Common myeloid progenitor, CD34-positive (primary cell): Measurements from ENCODE around the gene TNFRSF8.

Source experiments
- CTCF ChIA-PET: fragments of 350-600 bp; sonication (Branson Sonifier 250); formaldehyde crosslinking; loops from one replicate; lab custom pipeline; 2021; ENCODE audit warnings: antibody characterized with exemption; lab: Charles Lee
- POLR2A ChIA-PET: fragments of 350-600 bp; sonication (Branson Sonifier 250); formaldehyde crosslinking; loops from one replicate; lab custom pipeline; 2021; ENCODE audit warnings: antibody characterized with exemption; lab: Charles Lee
- DNase-seq, 3 donors: peaks; one replicate each; pipeline versions ENCODE4 v3.0.0 to v3.0.0-alpha.2; 2013
- H3K27ac ChIP-seq, 2 experiments: 1 replicate in 1 of 2; 2 replicates in 1 of 2; pipeline ENCODE4 v1.7.0; 2013; ENCODE audit warnings: inconsistent platforms in 2 of 2, low read length in 2 of 2, mild to moderate bottlenecking in 2 of 2, low read depth in 1 of 2, moderate library complexity in 1 of 2; ENCODE audit not compliant: severe bottlenecking in 2 of 2, insufficient read depth in 1 of 2, poor library complexity in 1 of 2
- H3K27me3 ChIP-seq, 5 experiments: replicated peaks in 2 of 5; 1 replicate in 3 of 5; 2 replicates in 2 of 5; pipeline versions ENCODE4 v1.6.1 to v1.7.0; 2013; ENCODE audit warnings: low read length in 4 of 5, mild to moderate bottlenecking in 2 of 5, moderate library complexity in 2 of 5, inconsistent platforms in 1 of 5; ENCODE audit not compliant: insufficient read depth in 5 of 5, control insufficient read depth in 4 of 5
- H3K36me3 ChIP-seq, 4 experiments: 1 replicate in 2 of 4; 2 replicates in 2 of 4; pipeline versions ENCODE4 v1.6.1 to v1.7.0; 2013; ENCODE audit warnings: low read length in 3 of 4, control low read depth in 1 of 4, mild to moderate bottlenecking in 1 of 4; ENCODE audit not compliant: control insufficient read depth in 4 of 4, insufficient read depth in 4 of 4
- H3K4me1 ChIP-seq, 4 experiments: 1 replicate in 3 of 4; 2 replicates in 1 of 4; pipeline versions ENCODE4 v1.6.1 to v1.7.1; 2013; ENCODE audit warnings: low read length in 3 of 4, mild to moderate bottlenecking in 3 of 4, control low read depth in 1 of 4, inconsistent platforms in 1 of 4, moderate library complexity in 1 of 4; ENCODE audit not compliant: control insufficient read depth in 4 of 4, insufficient read depth in 4 of 4; ENCODE audit errors: control extremely low read depth in 1 of 4
- H3K4me3 ChIP-seq, 7 experiments: 1 replicate in 4 of 7; 2 replicates in 3 of 7; pipeline versions ENCODE4 v1.5.1 to v1.7.0; 2013; ENCODE audit warnings: mild to moderate bottlenecking in 7 of 7, low read length in 6 of 7, moderate library complexity in 6 of 7, inconsistent platforms in 2 of 7, low read depth in 2 of 7, control low read depth in 1 of 7; ENCODE audit not compliant: insufficient read depth in 4 of 7, control insufficient read depth in 1 of 7; ENCODE audit errors: extremely low read depth in 1 of 7
- H3K9me3 ChIP-seq, 5 experiments: 1 replicate in 4 of 5; 2 replicates in 1 of 5; pipeline versions ENCODE4 v1.6.1 to v1.7.1; 2013; ENCODE audit warnings: low read length in 4 of 5, mild to moderate bottlenecking in 2 of 5, inconsistent platforms in 1 of 5, low read depth in 1 of 5, moderate library complexity in 1 of 5; ENCODE audit not compliant: control insufficient read depth in 4 of 5, insufficient read depth in 2 of 5; ENCODE audit errors: control extremely low read depth in 1 of 5
- WGBS: methylation state at CpG from one replicate; pipeline ENCODE4 v1.1.5; 2013; ENCODE audit not compliant: insufficient coverage; 5-methylcytosine and 5-hydroxymethylcytosine counted together

Gene TNFRSF8

GRCh38 chr1:12140016-12140415, 76.9 kb downstream of the TNFRSF8 start:
- WGBS, result 100% methylated on average over 2 of the region's 4 CpGs
- Histone ChIP-seq H3K4me3 (no peak overlapping the region), H3K27me3 (no peaks in the 10 kb centered on the region), H3K27ac (no peak overlapping the region), H3K9me3 (no peaks in the 10 kb centered on the region), H3K4me1 (peaks cover 0 to 51% (median 46%) of the 10 kb centered on the region in 4 experiments), H3K36me3 (no peaks in the 10 kb centered on the region)
- ChIA-PET POLR2A (interaction anchor here (0.8 kb wide), 1 partner anchor 11 kb away, joined by 3 read pairs; no protein-coding TSS in a partner anchor), CTCF (interaction anchor here (1.1 to 2.2 kb wide), 6 partner anchors 10 to 60 kb away, joined by 3 to 10 read pairs (median 6); no protein-coding TSS in a partner anchor)
- DNase-seq, result no peak

- H3K4me3 ChIP-seq, result no peak overlapping the region
- no peak overlapping the region for H3K27ac ChIP-seq
- no peaks in the 10 kb centered on the region for H3K36me3 ChIP-seq
- no peaks in the 10 kb centered on the region for H3K9me3 ChIP-seq
- DNase-seq, result no peak
- 100% methylated on average over 8 of the region's 12 CpGs for WGBS
- no peaks in the 10 kb centered on the region for H3K27me3 ChIP-seq
- POLR2A ChIA-PET, result no interaction called here
- CTCF ChIA-PET, result interaction anchor here (1.1 to 2.2 kb wide), 6 partner anchors 10 to 60 kb away, joined by 3 to 10 read pairs (median 6); no protein-coding TSS in a partner anchor
- peaks cover 0 to 57% (median 52%) of the 10 kb centered on the region in 4 experiments for H3K4me1 ChIP-seq
Observed at GRCh38 chr1:12140515-12141162, 77.5 kb downstream of the TNFRSF8 start.

- H3K4me1 ChIP-seq, result peaks cover 0 to 63% (median 58%) of the 10 kb centered on the region in 4 experiments
- CTCF ChIA-PET, result interaction anchor here (0.9 to 2.9 kb wide), 8 partner anchors 10 to 68 kb away, joined by 3 to 12 read pairs (median 4); no protein-coding TSS in a partner anchor
- H3K36me3 ChIP-seq, result no peaks in the 10 kb centered on the region
- no peaks in the 10 kb centered on the region for H3K9me3 ChIP-seq
- DNase-seq, result no peak
- POLR2A ChIA-PET, result interaction anchor here (0.6 to 1.2 kb wide), 2 partner anchors 21 to 29 kb away, joined by 3 to 4 read pairs; no protein-coding TSS in a partner anchor
- WGBS, result 95% methylated on average over 19 of the region's 21 CpGs
- H3K27ac ChIP-seq, result no peak overlapping the region
- no peak overlapping the region for H3K4me3 ChIP-seq
- H3K27me3 ChIP-seq, result no peaks in the 10 kb centered on the region
Observed at GRCh38 chr1:12141163-12141850, 78.2 kb downstream of the TNFRSF8 start.

- POLR2A ChIA-PET, result interaction anchor here (1.2 kb wide), 1 partner anchor 20 kb away, joined by 4 read pairs; no protein-coding TSS in a partner anchor
Observed at GRCh38 chr1:12142141-12142823, 79.2 kb downstream of the TNFRSF8 start.

GRCh38 chr1:12142891-12143630, 80.0 kb downstream of the TNFRSF8 start:
- 23% methylated on average over 20 of the region's 21 CpGs for WGBS
- ChIA-PET CTCF (interaction anchor here (1.0 to 2.9 kb wide), 5 partner anchors 11 to 37 kb away, joined by 3 to 12 read pairs (median 4); no protein-coding TSS in a partner anchor), POLR2A (interaction anchor here (1.2 kb wide), 2 partner anchors 19 kb away, joined by 3 to 4 read pairs; no protein-coding TSS in a partner anchor)
- Histone ChIP-seq H3K4me1 (peaks cover 6 to 81% (median 74%) of the 10 kb centered on the region in 4 experiments), H3K36me3 (no peaks in the 10 kb centered on the region), H3K9me3 (no peaks in the 10 kb centered on the region), H3K27ac (no peak overlapping the region), H3K27me3 (no peaks in the 10 kb centered on the region), H3K4me3 (peak overlapping the region in 1 of 7 experiments; percentile 14)
- peak in 2 of 3 donors; percentile 75 to 78 for DNase-seq

More at GRCh38 chr1:12142141-12142823, 79.2 kb downstream of the TNFRSF8 start:
- Histone ChIP-seq H3K27ac (no peak overlapping the region), H3K9me3 (no peaks in the 10 kb centered on the region), H3K4me1 (peaks cover under 1 to 73% (median 68%) of the 10 kb centered on the region in 4 experiments), H3K4me3 (no peak overlapping the region), H3K27me3 (no peaks in the 10 kb centered on the region), H3K36me3 (no peaks in the 10 kb centered on the region)
- CTCF ChIA-PET, result interaction anchor here (0.9 to 2.9 kb wide), 7 partner anchors 9 to 67 kb away, joined by 3 to 12 read pairs (median 3); no protein-coding TSS in a partner anchor
- peak in 2 of 3 donors; percentile 54 to 59 for DNase-seq
- 97% methylated on average over 10 of the region's 18 CpGs for WGBS

- Histone ChIP-seq H3K27me3 (no peaks in the 10 kb centered on the region), H3K27ac (no peak overlapping the region), H3K9me3 (no peaks in the 10 kb centered on the region), H3K36me3 (no peaks in the 10 kb centered on the region), H3K4me1 (peaks cover 8 to 87% (median 78%) of the 10 kb centered on the region in 4 experiments), H3K4me3 (peak overlapping the region in 2 of 7 experiments; percentile 20 to 28)
- ChIA-PET POLR2A (interaction anchor here (1.2 kb wide), 1 partner anchor 18 kb away, joined by 3 read pairs; no protein-coding TSS in a partner anchor), CTCF (interaction anchor here (1.8 to 2.9 kb wide), 2 partner anchors 11 to 18 kb away, joined by 5 to 12 read pairs; no protein-coding TSS in a partner anchor)
- DNase-seq, result peak in 2 of 3 donors; percentile 66 to 76
- WGBS, result 12% methylated on average over 14 of the region's 17 CpGs
Observed at GRCh38 chr1:12143631-12144155, 80.6 kb downstream of the TNFRSF8 start.
